Endothelial cell of umbilical vein (primary cell): ENCODE measurements around the gene DDX52. TPM values are rescaled to one million over a fixed set of nuclear protein-coding genes. Genes with fewer than 3 reads are reported as not detected.
A peak's percentile ranks its signal among the peaks of the same experiment; 100 is the strongest.

Experiments used
- BruUV-seq: library from RNA; stranded (reverse); fragments of 400-500 nt; replicated peaks from 2 replicates; lab custom pipeline; 2021; lab: Mats Ljungman, UMichigan
- CTCF ChIA-PET: fragments of 300-600, 350-600 bp; sonication (Branson Sonifier 250); formaldehyde crosslinking; loops from one replicate; lab custom pipeline; 2021; ENCODE audit warnings: antibody characterized with exemption, inconsistent platforms; lab: Charles Lee
- POLR2A ChIA-PET: fragments of 300-600, 350-600 bp; sonication (Branson Sonifier 250); formaldehyde crosslinking; loops from one replicate; lab custom pipeline; 2021; ENCODE audit warnings: antibody characterized with exemption, inconsistent platforms; lab: Charles Lee
- DNase-seq: peaks from one replicate; pipeline ENCODE4 v3.0.0-alpha.2; 2011; ENCODE audit warnings: low read depth, low spot score
- FAIRE-seq: peaks from 2 replicates; lab custom pipeline; 2011; peaks lifted over from hg19 to GRCh38; lab: Jason Lieb, UNC
- H2AFZ ChIP-seq: 2 replicates; pipeline ENCODE4 v1.6.0; 2012; ENCODE audit warnings: low read depth, low read length, control low read depth, inconsistent platforms
- H3K27ac ChIP-seq: 2 replicates; pipeline ENCODE4 v1.5.1; 2011; ENCODE audit warnings: low read depth, mild to moderate bottlenecking, control low read depth, low read length, moderate library complexity; ENCODE audit not compliant: insufficient read depth
- H3K27me3 ChIP-seq, 2 experiments: 2 replicates each; pipeline versions ENCODE4 v1.6.0 to v1.6.1; 2011; ENCODE audit warnings: low read length in 2 of 2, mixed read lengths in 1 of 2; ENCODE audit not compliant: control insufficient read depth in 2 of 2, insufficient read depth in 2 of 2
- H3K36me3 ChIP-seq, 2 experiments: 2 replicates in 1 of 2; 3 replicates in 1 of 2; pipeline ENCODE4 v1.5.1; 2011; ENCODE audit warnings: low read length in 2 of 2, mild to moderate bottlenecking in 1 of 2, moderate library complexity in 1 of 2; ENCODE audit not compliant: control insufficient read depth in 2 of 2, insufficient read depth in 2 of 2; ENCODE audit errors: extremely low read depth in 1 of 2
- H3K4me1 ChIP-seq: 3 replicates; pipeline ENCODE4 v1.5.1; 2011; ENCODE audit warnings: mild to moderate bottlenecking, low read length; ENCODE audit not compliant: control insufficient read depth, insufficient read depth; ENCODE audit errors: extremely low read depth
- H3K4me2 ChIP-seq: 2 replicates; pipeline ENCODE4 v1.6.1; 2011; ENCODE audit warnings: low read length, control low read depth, mixed read lengths; ENCODE audit not compliant: insufficient read depth
- H3K4me3 ChIP-seq, 3 experiments: fragments of 200-600 bp in 1 of 3; sonication (generic), shearing (Covaris generic) in 1 of 3; replicated peaks in 1 of 3; 2 replicates each; pipeline ENCODE4 v1.5.1; 2011 to 2016; ENCODE audit warnings: control low read depth in 3 of 3, low read length in 3 of 3, mild to moderate bottlenecking in 2 of 3, inconsistent platforms in 1 of 3, low read depth in 1 of 3, moderate library complexity in 1 of 3; ENCODE audit not compliant: insufficient read depth in 1 of 3
- H3K79me2 ChIP-seq: 2 replicates; pipeline ENCODE4 v1.6.0; 2012; ENCODE audit warnings: low read length, inconsistent platforms; ENCODE audit not compliant: control insufficient read depth, insufficient read depth
- H3K9ac ChIP-seq: replicated peaks from 2 replicates; pipeline ENCODE3; 2011; ENCODE audit warnings: low read length, control low read depth; ENCODE audit not compliant: insufficient read depth; ENCODE audit errors: extremely low read depth
- H3K9me1 ChIP-seq: replicated peaks from 3 replicates; pipeline ENCODE4 v1.6.0; 2011; ENCODE audit warnings: mild to moderate bottlenecking, low read length; ENCODE audit not compliant: control insufficient read depth, insufficient read depth; ENCODE audit errors: extremely low read depth
- H3K9me3 ChIP-seq: replicated peaks from 2 replicates; pipeline ENCODE4 v1.5.1; 2012; ENCODE audit warnings: low read length, inconsistent platforms; ENCODE audit not compliant: control insufficient read depth, insufficient read depth
- H4K20me1 ChIP-seq: replicated peaks from 2 replicates; pipeline ENCODE3; 2011; ENCODE audit warnings: mild to moderate bottlenecking, low read length; ENCODE audit not compliant: control insufficient read depth, insufficient read depth; ENCODE audit errors: extremely low read depth
- EZH2 ChIP-seq: IDR thresholded peaks from 2 replicates; pipeline ENCODE4 v1.6.1; 2012; ENCODE audit warnings: borderline replicate concordance, low read depth, mild to moderate bottlenecking, moderate library complexity, low read length, inconsistent platforms; ENCODE audit not compliant: severe bottlenecking
- FOS ChIP-seq: IDR thresholded peaks from 2 replicates; pipeline ENCODE4 v1.6.1; 2011; ENCODE audit warnings: mild to moderate bottlenecking, low read length, moderate library complexity, borderline replicate concordance; ENCODE audit not compliant: insufficient read depth
- GATA2 ChIP-seq: IDR thresholded peaks from 2 replicates; pipeline ENCODE4 v1.7.0; 2011; ENCODE audit warnings: low read depth, mild to moderate bottlenecking, moderate library complexity, mixed read lengths, low read length; ENCODE audit not compliant: insufficient read length, insufficient read depth
- JUN ChIP-seq: IDR thresholded peaks from 2 replicates; pipeline ENCODE4 v1.6.1; 2011; ENCODE audit warnings: borderline replicate concordance, low read depth; ENCODE audit not compliant: insufficient read length, insufficient read depth
- MYC ChIP-seq: IDR thresholded peaks from one replicate; pipeline ENCODE4 v1.6.1; 2011; ENCODE audit warnings: mild to moderate bottlenecking, low read depth, low read length
- POLR2A ChIP-seq: IDR thresholded peaks from 2 replicates; pipeline ENCODE4 v1.6.1; 2012; ENCODE audit warnings: low read depth, mild to moderate bottlenecking, control low read depth, low read length
- POLR2AphosphoS5 ChIP-seq: IDR thresholded peaks from 2 replicates; pipeline ENCODE4 v1.6.1; 2012; ENCODE audit warnings: low read depth, mild to moderate bottlenecking, control low read depth, low read length, moderate library complexity; ENCODE audit not compliant: insufficient read depth
- dilution Hi-C: fragments of 300-500 bp; cut with MboI; formaldehyde crosslinking; loops from one replicate; pipeline ENCODE4 v1.15.0; 2019; ENCODE audit warnings: low sequenced_read_pairs; ENCODE audit not compliant: extremely low pct_ligation_motif_present
- intact Hi-C: fragments of 100-400 bp; cut with micrococcal nuclease; formaldehyde crosslinking; loops from one replicate; pipeline ENCODE4 v1.10.0; 2022
- polyA plus RNA-seq, 4 experiments: library from polyadenylated mRNA; depleted of rRNA in 3 of 4; stranded (reverse) in 3 of 4; unstranded in 1 of 4; fragments of >200 nt; gene quantifications; 2 replicates each; pipeline versions ENCODE4 v1.2.1 to v1.2.3, GENCODE V29; 2011 to 2012; ENCODE audit warnings: missing spikeins in 1 of 4
- total RNA-seq: library from RNA; stranded (reverse); gene quantifications from 2 replicates; pipeline ENCODE4 v1.2.3, GENCODE V29; 2021
- TF ChIP-seq, protein P1 (sequence below): IDR thresholded peaks from 2 replicates; pipeline ENCODE4 v1.6.1; 2011; ENCODE audit not compliant: insufficient read depth, insufficient read length
- TF ChIP-seq, protein P2 (sequence below), 2 donors: IDR thresholded peaks; 1 replicate in 1 of 2; 2 replicates in 1 of 2; pipeline ENCODE4 v1.5.1; 2011; ENCODE audit warnings: low read length in 2 of 2, mild to moderate bottlenecking in 2 of 2, moderate library complexity in 2 of 2, control low read depth in 1 of 2, inconsistent platforms in 1 of 2, low read depth in 1 of 2; ENCODE audit not compliant: insufficient read depth in 1 of 2; ENCODE audit errors: extremely low read depth in 1 of 2

DDX52 gene
- total and polyA plus RNA-seq, 2 donors (not counting 3 experiments of a cell fraction or from before 2014, with no cell fraction given) = 12.5 to 58.4 TPM

DNA sequence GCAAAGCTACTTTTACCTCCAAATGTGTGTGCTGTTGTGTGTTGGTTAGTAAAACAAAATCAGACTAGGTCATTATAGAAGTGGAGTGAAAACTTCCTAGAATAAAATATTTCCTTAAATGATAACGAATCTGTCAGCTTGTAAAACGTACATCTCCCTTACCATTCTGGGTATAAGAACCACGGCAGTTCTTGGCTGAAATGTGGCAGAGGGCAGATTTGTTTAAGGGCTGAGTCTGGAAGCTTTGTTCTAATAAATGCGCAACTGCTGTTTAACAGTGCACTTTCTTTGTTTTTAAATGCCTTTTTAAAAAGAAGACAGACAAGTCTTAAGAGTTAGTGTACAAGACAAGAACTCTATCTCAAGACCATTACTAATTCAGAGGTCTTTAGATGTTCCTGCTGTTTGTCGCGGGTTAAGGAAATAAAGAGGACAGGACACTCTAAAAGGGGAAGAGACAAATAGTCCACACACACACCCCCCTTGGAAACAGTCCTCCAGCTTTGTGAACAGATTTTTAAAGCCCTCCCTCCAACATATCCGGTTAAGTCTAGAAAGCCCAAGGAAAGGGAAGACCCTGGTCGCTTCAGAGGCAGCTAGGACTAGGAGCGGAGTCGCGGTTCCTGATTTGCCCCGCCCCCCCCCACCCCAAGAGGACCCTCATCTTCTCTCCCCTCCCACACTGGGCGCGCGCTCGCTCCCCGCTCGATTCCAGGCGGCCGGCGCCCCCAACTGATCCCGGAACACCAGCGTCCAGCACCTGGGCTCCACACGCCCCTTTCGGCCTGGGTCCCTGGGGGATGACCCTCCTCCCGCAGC is 34.7 kb downstream of the DDX52 start:
- Histone ChIP-seq H3K9me3 (no peaks in the 10 kb centered on the region), H3K4me3 (peak overlapping the region; percentile 79 to 97 (median 97)), H3K4me2 (peak overlapping the region; percentile 98), H3K27ac (peak overlapping the region; percentile 69), H3K9me1 (no peaks in the 10 kb centered on the region), H2AFZ (peak overlapping the region; percentile 36), H3K79me2 (peaks cover 47% of the 10 kb centered on the region), H3K36me3 (peaks cover 2 to 8% of the 10 kb centered on the region in 2 experiments), H3K4me1 (peaks cover 30% of the 10 kb centered on the region), H3K9ac (peak overlapping the region; percentile 96), H4K20me1 (no peaks in the 10 kb centered on the region), H3K27me3 (no peaks in the 10 kb centered on the region)
- dilution Hi-C loops = no loop called here
- TF ChIP-seq POLR2A (no peak), GATA2 (no peak), JUN (no peak), FOS (no peak), MYC (no peak), EZH2 (no peak), POLR2AphosphoS5 (no peak)
- TF ChIP-seq, protein P1, sequence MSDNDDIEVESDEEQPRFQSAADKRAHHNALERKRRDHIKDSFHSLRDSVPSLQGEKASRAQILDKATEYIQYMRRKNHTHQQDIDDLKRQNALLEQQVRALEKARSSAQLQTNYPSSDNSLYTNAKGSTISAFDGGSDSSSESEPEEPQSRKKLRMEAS = no peak
- TF ChIP-seq, protein P2, sequence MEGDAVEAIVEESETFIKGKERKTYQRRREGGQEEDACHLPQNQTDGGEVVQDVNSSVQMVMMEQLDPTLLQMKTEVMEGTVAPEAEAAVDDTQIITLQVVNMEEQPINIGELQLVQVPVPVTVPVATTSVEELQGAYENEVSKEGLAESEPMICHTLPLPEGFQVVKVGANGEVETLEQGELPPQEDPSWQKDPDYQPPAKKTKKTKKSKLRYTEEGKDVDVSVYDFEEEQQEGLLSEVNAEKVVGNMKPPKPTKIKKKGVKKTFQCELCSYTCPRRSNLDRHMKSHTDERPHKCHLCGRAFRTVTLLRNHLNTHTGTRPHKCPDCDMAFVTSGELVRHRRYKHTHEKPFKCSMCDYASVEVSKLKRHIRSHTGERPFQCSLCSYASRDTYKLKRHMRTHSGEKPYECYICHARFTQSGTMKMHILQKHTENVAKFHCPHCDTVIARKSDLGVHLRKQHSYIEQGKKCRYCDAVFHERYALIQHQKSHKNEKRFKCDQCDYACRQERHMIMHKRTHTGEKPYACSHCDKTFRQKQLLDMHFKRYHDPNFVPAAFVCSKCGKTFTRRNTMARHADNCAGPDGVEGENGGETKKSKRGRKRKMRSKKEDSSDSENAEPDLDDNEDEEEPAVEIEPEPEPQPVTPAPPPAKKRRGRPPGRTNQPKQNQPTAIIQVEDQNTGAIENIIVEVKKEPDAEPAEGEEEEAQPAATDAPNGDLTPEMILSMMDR (IDR thresholded peaks at IDR 0.05; ENCODE audit: extremely low read depth in 1 of 2, insufficient read depth in 1 of 2, low read depth in 1 of 2, low read length in 2 of 2) = no peak
- intact Hi-C loops = loop anchor here (1.0 to 5.0 kb wide), 4 partner anchors 40 to 249 kb away; partner anchors contain the start of gene DUSP14
- FAIRE-seq = no peak
- CTCF ChIA-PET = interaction anchor here (0.6 to 3.1 kb wide), 13 partner anchors 8 to 323 kb away, joined by 3 to 16 read pairs (median 6); no protein-coding TSS in a partner anchor
- BruUV-seq = TSS peak; percentile 30
- POLR2A ChIA-PET = interaction anchor here (0.7 to 1.8 kb wide), 4 partner anchors 9 to 41 kb away, joined by 3 to 5 read pairs (median 4); no protein-coding TSS in a partner anchor
- peak; percentile 77 for DNase-seq
